ENCODE results near the gene SCAANT1.

Gene SCAANT1

DNA sequence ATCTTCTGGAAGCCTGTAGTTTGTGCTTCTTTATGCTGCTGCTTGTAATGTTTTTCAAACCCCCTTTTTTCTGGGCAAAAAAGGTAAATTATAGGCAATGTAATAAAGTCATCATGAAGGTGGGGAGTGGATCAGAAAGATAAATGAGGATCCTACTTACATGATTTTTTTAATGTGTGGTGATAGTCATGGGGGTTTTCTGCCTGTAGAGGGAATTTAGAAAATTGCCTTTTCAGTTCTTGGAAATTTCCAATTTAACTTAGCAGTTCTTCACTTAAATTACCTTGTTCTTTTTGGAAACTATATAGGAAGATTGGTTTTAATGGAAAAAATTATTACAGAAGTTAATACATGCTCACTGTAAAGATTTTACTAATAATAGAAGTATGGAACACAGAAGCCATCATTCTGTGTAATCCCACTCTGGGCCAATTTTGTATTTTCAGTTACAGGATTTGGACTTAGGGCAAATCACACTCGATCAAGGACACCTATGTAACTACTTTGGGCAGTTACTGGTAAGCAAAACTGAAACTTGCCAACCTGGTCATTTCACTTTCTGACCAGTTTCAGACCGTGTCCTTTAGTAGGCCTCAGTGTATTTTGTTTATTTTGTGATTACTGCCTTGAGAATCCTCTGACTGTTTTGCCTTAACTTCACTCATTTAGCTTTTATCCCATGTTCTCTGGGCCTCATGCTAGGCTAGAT is 10.5 kb upstream of the SCAANT1 start:
- H3K9me3 ChIP-seq (ENCODE audit: control insufficient read depth, insufficient read depth, low read length) = no peaks in the 10 kb centered on the region
- peaks cover 3% of the 10 kb centered on the region; the same call in 1 of the 2 replicates for H3K36me3 ChIP-seq (ENCODE audit: insufficient read depth, low read length)
- H3K9ac ChIP-seq (ENCODE audit: low read depth, low read length) = no peak overlapping the region
- no peaks in the 10 kb centered on the region for H3K4me1 ChIP-seq (ENCODE audit: insufficient read depth, low read length)

DNA sequence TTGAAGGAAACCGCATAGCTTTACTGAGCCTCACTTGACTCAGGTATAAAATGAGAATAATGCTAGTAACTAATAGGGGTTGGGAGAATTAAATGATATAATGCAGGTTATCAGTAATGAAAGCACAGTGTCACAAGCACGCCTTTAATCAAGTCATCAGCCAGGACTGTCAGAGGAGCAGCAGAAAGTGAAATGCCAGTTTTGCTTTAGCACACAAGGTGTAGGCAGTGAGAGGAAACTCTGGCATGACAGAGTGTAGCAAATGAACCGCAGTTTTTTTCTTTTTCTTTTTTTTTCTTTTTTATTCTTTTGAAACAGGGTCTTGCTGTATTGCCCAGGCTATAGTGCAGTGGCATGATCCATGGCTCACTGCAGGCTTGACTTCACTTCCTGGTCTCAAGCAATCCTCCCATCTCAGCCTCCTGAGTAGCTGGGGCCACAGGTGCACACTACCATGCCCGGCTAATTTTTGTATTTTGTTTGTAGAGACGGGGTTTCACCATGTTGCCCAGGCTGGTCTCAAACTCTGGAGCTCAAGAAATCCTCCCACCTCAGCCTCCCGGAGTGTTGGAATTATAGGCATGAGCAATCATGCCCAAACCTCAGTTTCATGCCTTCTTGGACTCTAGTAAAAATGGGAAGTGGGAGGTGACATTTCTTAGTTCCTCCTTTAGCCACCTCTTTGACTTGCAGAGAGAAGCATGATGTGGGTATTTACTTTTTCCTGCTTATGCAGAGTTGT is 9.7 kb upstream of the SCAANT1 start:
- Histone ChIP-seq H3K4me1 (ENCODE audit: insufficient read depth, low read length) (no peaks in the 10 kb centered on the region), H3K9ac (ENCODE audit: low read depth, low read length) (no peak overlapping the region), H3K9me3 (ENCODE audit: control insufficient read depth, insufficient read depth, low read length) (no peaks in the 10 kb centered on the region), H3K36me3 (ENCODE audit: insufficient read depth, low read length) (peaks cover 3% of the 10 kb centered on the region; the same call in 1 of the 2 replicates)

DNA sequence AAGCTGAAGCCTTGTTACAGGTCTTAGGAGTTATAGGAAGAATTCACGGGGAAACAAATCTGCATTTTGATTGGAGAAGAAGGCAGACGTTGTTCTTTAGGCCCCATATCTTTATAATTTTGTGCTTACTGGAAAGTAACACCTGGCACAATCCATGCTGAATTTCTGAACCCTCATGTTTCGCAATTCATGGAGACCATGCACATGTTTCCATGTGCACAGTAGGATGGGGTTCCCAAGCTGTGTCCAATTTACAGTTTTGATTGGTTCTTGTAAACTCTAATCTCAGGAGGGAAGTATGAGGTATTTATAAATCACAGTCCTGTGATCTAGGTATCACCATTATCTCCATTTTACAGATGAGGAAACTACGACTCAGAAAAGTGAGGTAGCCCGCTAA is 7.8 kb upstream of the SCAANT1 start:
- Histone ChIP-seq H3K9ac (ENCODE audit: low read depth, low read length) (no peak overlapping the region), H3K9me3 (ENCODE audit: control insufficient read depth, insufficient read depth, low read length) (no peaks in the 10 kb centered on the region), H3K36me3 (ENCODE audit: insufficient read depth, low read length) (peaks cover 3% of the 10 kb centered on the region; the same call in 1 of the 2 replicates), H3K4me1 (ENCODE audit: insufficient read depth, low read length) (no peaks in the 10 kb centered on the region)

DNA sequence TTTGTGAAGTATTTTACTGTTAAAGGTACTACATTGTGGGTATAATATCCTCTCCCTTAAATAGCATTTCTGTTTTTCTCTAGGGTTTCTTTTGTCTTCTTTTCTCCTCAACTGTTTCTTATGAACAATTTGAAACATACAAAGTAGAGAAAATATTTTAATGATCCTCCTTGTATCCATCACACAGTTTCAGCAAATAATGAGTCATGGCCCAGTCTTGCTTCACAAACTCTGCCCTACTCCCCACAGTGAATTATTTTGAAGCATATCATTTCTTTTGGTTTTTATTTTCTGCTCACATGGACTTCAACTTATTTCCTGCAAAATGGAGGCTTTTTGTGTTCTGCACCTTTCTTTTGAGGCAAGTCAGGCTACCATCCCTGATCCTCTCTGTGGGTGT is 6.1 kb upstream of the SCAANT1 start:
- Histone ChIP-seq H3K9me3 (ENCODE audit: control insufficient read depth, insufficient read depth, low read length) (no peaks in the 10 kb centered on the region), H3K36me3 (ENCODE audit: insufficient read depth, low read length) (no peaks in the 10 kb centered on the region), H3K4me1 (ENCODE audit: insufficient read depth, low read length) (0 out of 2 replicates have a peak, but pooled peaks cover 4% of the 10 kb centered on the region), H3K9ac (ENCODE audit: low read depth, low read length) (no peak overlapping the region)

DNA sequence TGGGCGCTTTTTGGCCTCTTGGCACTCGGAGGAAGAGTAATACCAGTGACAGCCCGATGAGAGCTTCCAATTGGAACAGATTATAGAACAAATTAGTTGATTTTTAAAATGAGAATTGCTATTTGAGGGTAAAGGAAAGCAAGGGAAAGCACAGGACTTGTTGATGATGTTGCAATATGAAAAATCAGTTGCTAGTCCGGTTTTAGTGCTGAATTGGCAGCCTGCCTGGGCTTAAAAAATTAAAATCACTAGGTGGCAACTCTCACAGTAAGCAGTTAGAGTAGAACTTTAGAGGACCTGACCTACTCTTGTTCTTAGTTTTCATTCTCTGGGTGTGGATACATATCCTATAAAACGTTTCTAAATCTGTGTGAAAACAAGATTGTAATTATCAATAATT is 2.1 kb upstream of the SCAANT1 start:
- no peaks in the 10 kb centered on the region for H3K9me3 ChIP-seq (ENCODE audit: control insufficient read depth, insufficient read depth, low read length)
- no peak overlapping the region for H3K9ac ChIP-seq (ENCODE audit: low read depth, low read length)
- H3K4me1 ChIP-seq (ENCODE audit: insufficient read depth, low read length) = peaks cover 17% of the 10 kb centered on the region; the same call in 1 of the 2 replicates
- H3K36me3 ChIP-seq (ENCODE audit: insufficient read depth, low read length) = no peaks in the 10 kb centered on the region

DNA sequence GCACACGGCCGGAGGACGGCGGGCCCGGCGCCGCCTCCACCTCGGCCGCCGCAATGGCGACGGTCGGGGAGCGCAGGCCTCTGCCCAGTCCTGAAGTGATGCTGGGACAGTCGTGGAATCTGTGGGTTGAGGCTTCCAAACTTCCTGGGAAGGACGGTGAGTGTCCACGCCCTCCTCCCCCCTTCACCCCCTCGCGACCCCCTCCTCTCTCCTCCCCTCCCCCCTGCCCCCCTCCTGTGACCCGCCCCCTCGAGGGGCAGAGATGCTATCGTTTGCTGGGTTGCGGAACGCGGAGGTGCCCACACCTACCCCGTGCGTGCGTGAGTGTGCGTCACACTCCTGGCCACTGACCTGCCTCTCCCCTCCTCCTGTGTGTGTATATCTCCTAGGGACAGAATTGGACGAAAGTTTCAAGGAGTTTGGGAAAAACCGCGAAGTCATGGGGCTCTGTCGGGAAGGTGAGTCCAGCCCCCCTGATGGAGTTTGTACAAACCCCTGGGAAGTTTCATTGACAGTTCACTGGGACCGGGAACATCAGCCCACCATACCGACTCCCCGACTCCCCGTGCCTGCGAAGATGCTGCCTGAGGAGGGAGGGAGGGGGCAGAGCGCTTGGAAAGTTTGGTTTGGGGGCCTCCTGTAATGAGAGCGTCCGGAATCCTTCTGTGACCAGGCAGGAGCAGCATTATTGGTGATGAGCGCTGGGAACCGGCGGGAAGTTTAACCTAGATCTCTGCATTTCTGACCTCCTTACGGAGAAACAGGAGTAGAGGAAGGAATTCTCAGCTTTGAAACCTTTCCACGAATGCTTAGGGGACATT is 795 bp upstream of the SCAANT1 start:
- Histone ChIP-seq H3K9ac (ENCODE audit: low read depth, low read length) (peak overlapping the region; percentile 58), H3K36me3 (ENCODE audit: insufficient read depth, low read length) (no peaks in the 10 kb centered on the region), H3K9me3 (ENCODE audit: control insufficient read depth, insufficient read depth, low read length) (no peaks in the 10 kb centered on the region), H3K4me1 (ENCODE audit: insufficient read depth, low read length) (peaks cover 17% of the 10 kb centered on the region; the same call in 1 of the 2 replicates)

DNA sequence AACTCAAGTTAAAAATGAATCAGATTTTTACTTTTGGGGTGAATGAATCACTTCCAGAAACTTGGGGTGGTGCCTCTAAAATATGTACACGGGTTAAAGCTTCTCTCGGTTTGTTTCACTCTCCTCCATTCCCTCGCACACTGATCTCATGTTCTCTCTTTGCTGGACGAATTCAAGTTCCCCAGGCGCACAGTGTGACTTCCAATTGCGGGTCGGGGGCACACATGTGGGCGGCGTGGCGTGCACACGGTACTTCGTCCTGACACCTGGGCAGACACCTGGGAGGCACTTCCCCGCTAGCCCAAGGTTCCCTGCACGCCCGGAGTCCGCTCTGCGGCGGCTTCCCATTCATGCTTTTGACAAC is 692 bp downstream of the SCAANT1 start:
- no peaks in the 10 kb centered on the region for H3K9me3 ChIP-seq (ENCODE audit: control insufficient read depth, insufficient read depth, low read length)
- H3K4me1 ChIP-seq (ENCODE audit: insufficient read depth, low read length) = peaks cover 17% of the 10 kb centered on the region; the same call in 1 of the 2 replicates
- no peaks in the 10 kb centered on the region for H3K36me3 ChIP-seq (ENCODE audit: insufficient read depth, low read length)
- peak overlapping the region; percentile 58 for H3K9ac ChIP-seq (ENCODE audit: low read depth, low read length)

DNA sequence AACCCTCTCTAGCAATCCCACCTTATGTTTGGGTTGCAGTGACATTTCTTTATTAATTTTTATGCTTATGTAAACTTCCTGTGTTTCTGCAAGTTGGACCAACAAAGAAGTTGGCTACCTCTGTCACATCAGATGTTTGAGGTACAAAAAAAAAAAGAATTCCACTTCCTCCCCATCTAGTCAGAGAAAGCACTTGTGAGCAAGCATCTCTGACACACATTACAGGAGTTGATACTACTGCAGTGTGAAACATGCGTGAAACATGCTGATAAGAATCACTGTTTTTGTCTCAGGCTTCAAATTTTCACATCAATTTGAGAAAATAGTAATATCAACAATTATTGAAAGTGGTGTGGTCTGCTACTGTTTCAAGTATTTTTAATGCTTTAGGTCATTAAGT is 1.3 kb downstream of the SCAANT1 start:
- H3K9ac ChIP-seq (ENCODE audit: low read depth, low read length) = peak overlapping the region; percentile 58; the same call in 1 of the 2 replicates
- H3K9me3 ChIP-seq (ENCODE audit: control insufficient read depth, insufficient read depth, low read length) = no peaks in the 10 kb centered on the region
- no peaks in the 10 kb centered on the region for H3K36me3 ChIP-seq (ENCODE audit: insufficient read depth, low read length)
- H3K4me1 ChIP-seq (ENCODE audit: insufficient read depth, low read length) = peaks cover 17% of the 10 kb centered on the region; the same call in 1 of the 2 replicates

DNA sequence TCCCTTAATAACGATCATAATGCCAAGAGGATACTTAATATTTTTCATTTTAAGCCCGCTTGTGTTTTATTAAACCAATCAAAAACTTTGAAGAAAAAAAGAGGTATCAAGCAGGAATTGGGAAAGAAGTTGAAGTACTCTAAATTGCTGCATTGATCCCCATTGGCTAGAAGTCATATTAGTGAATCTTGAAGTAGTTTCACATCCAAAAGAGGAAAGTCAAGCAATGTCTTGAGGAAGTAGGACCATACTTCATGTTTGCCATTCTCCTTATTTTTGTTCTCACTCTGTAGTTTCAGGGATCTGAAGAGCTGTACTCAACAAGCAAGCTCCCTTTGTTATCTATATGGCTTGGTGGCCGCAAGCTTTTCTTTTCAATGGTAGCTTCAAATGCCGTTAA is 2.2 kb downstream of the SCAANT1 start:
- Histone ChIP-seq H3K4me1 (ENCODE audit: insufficient read depth, low read length) (peaks cover 17% of the 10 kb centered on the region; the same call in 1 of the 2 replicates), H3K36me3 (ENCODE audit: insufficient read depth, low read length) (no peaks in the 10 kb centered on the region), H3K9ac (ENCODE audit: low read depth, low read length) (no peak overlapping the region), H3K9me3 (ENCODE audit: control insufficient read depth, insufficient read depth, low read length) (no peaks in the 10 kb centered on the region)

DNA sequence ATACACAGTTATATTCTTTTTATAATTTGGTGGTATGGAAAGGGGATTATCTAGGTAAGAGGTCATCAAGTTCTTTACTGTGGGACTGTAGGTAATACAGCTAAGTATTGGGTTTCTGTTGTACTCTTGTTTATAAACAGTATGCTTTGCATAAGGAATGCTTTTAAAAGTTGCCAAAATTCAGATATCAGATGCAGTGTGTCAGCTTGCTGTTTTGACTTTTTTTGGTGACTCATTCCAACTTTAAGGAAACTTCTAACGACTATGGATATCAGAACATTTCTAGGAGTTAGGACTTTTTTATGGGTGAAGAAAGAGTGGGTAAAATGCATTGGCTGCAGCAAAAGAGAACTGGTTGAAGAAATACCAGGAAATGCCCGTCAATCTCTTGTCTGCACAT is 2.8 kb downstream of the SCAANT1 start:
- no peak overlapping the region for H3K9ac ChIP-seq (ENCODE audit: low read depth, low read length)
- H3K4me1 ChIP-seq (ENCODE audit: insufficient read depth, low read length) = peaks cover 17% of the 10 kb centered on the region; the same call in 1 of the 2 replicates
- no peaks in the 10 kb centered on the region for H3K36me3 ChIP-seq (ENCODE audit: insufficient read depth, low read length)
- no peaks in the 10 kb centered on the region for H3K9me3 ChIP-seq (ENCODE audit: control insufficient read depth, insufficient read depth, low read length)

DNA sequence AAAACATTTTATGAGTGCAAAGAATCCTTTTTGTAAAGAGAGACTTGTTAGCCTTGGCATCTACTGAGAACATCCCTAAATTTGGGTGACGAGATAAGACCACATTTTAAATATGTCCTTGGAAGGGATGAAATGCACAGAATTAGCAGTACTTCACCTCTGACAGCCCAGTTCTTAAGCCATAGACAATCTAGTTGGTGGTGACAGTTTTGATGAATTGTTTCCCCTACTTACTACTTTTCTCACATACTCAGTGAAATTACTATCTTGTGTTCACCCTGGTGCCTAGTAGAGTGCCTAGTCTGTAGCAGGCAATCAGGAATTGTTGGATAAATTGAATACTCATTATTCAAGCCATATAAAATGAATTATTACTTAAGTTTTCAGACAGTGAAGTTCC is 3.4 kb downstream of the SCAANT1 start:
- H3K4me1 ChIP-seq (ENCODE audit: insufficient read depth, low read length) = peaks cover 17% of the 10 kb centered on the region; the same call in 1 of the 2 replicates
- H3K36me3 ChIP-seq (ENCODE audit: insufficient read depth, low read length) = no peaks in the 10 kb centered on the region
- no peak overlapping the region for H3K9ac ChIP-seq (ENCODE audit: low read depth, low read length)
- no peaks in the 10 kb centered on the region for H3K9me3 ChIP-seq (ENCODE audit: control insufficient read depth, insufficient read depth, low read length)

DNA sequence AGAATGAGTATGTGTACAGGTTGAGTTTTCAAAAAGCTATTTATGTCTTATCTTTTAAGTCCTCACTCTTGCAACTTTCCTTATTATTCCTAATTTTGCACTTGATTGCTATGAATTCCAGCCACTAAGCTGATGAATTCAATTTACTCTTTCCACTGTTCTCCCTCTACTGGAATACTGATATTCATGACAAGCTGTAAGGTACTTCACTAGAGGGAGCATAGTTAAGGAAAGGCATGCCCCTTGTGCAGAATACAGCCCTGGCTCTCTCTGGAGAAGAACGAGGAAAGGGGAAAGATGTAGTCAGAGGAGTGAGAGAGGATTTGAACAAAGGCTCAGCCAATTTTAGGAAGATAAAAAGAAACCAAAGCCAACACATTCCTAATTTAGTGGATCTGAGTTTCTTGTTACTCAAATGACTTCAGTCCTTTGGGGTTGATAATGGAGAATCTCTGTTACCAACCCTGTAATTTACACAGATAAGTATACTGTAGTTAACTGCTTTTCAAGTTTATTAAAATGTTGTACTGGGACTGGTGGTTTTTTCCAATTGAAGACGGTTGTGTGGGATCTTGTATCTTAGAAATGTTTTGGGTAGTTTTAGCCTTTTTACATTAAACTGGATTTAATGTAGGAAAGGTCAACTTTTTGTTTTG is 4.0 kb downstream of the SCAANT1 start:
- H3K9ac ChIP-seq (ENCODE audit: low read depth, low read length) = no peak overlapping the region
- no peaks in the 10 kb centered on the region for H3K36me3 ChIP-seq (ENCODE audit: insufficient read depth, low read length)
- no peaks in the 10 kb centered on the region for H3K9me3 ChIP-seq (ENCODE audit: control insufficient read depth, insufficient read depth, low read length)
- peaks cover 12% of the 10 kb centered on the region; the same call in 1 of the 2 replicates for H3K4me1 ChIP-seq (ENCODE audit: insufficient read depth, low read length)

DNA sequence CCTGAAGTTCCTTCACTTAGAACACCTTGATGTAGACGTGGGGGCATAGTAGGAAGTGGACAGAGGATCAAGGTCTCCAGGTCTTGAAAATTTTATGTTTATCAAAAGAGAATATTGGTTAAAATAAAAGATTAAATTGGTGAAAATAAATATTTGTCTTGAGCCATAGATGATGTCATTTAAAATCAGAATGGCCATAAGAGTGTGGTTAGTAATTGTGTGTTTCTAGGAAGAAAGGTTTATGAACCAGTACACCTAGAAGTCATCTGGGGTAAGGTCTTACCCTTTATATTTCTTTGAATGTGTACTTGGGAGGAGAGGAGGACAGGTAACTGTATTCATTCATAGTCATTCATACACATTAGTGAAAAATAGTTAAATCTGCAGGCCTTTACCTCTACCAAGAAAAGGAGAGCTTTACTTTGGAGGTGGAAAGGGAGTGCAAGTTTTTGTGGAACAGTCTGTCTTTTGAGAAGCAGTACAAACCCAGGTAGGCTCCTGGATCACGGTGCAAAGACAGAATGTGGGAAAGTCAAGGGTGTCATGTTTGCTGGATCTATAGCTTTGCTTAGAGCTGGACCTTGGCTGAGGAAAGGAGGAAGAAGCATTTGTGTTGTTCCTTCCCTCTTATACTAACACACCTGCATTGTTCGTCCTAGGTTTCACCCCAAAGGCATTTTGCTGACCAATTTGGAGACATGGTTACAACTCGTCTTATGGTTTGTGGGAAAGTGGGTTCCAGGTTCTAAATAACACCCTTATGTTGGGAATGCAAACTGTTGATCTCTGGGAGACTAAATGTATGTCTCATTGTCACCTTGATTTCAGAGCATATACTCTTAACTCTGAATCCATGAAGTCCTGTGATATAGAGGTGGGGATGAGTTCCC is 6.2 kb downstream of the SCAANT1 start:
- no peaks in the 10 kb centered on the region for H3K9me3 ChIP-seq (ENCODE audit: control insufficient read depth, insufficient read depth, low read length)
- no peaks in the 10 kb centered on the region for H3K36me3 ChIP-seq (ENCODE audit: insufficient read depth, low read length)
- H3K4me1 ChIP-seq (ENCODE audit: insufficient read depth, low read length) = peaks cover 9% of the 10 kb centered on the region; the same call in 1 of the 2 replicates
- H3K9ac ChIP-seq (ENCODE audit: low read depth, low read length) = no peak overlapping the region
